Activated naive CD4-positive, alpha-beta T cell treated with anti-CD3 and anti-CD28 coated beads for 36 hours (primary cell): Measurements from ENCODE around the gene NAA25. TPM values are rescaled to one million over a fixed set of nuclear protein-coding genes. Genes with fewer than 3 reads are reported as not detected.
"Not testable (repeated sequence)": the region's sequence is repeated elsewhere in the genome, so short reads cannot be mapped to it uniquely, and the experiment has no call there.

Experiments
- CTCF ChIA-PET: fragments of 350-600 bp; sonication (Branson Sonifier 250); formaldehyde crosslinking; loops from one replicate; lab custom pipeline; 2021; ENCODE audit warnings: antibody characterized with exemption; lab: Charles Lee
- DNase-seq: peaks from one replicate; pipeline ENCODE4 v3.0.0-alpha.2; 2020
- H3K27ac Mint-ChIP-seq: one replicate; pipeline ENCODE4 v1.8.0; 2021; ENCODE audit warnings: mild to moderate bottlenecking, mixed read lengths
- H3K27me3 Mint-ChIP-seq: one replicate; pipeline ENCODE4 v1.8.0; 2021; ENCODE audit warnings: low read depth, mixed read lengths
- H3K36me3 Mint-ChIP-seq: one replicate; pipeline ENCODE4 v1.8.0; 2021; ENCODE audit warnings: low read depth, mixed read lengths
- H3K4me1 Mint-ChIP-seq: one replicate; pipeline ENCODE4 v1.8.0; 2021; ENCODE audit warnings: low read depth, mixed read lengths
- H3K4me3 Mint-ChIP-seq: one replicate; pipeline ENCODE4 v1.8.0; 2021; ENCODE audit warnings: mild to moderate bottlenecking, moderate library complexity, mixed read lengths
- H3K9me3 Mint-ChIP-seq: one replicate; pipeline ENCODE4 v1.8.0; 2021; ENCODE audit warnings: mixed read lengths
- intact Hi-C: fragments of 100-400 bp; cut with micrococcal nuclease; formaldehyde crosslinking; loops from one replicate; pipeline ENCODE4 v1.15.1; 2023
- total RNA-seq, 2 experiments: library from RNA; stranded (reverse); gene quantifications; one replicate each; pipeline ENCODE4 v1.2.3, GENCODE V29; 2021

Gene NAA25
- total RNA-seq, 2 experiments from 2014 or later = 52.4 to 55.7 TPM

DNA sequence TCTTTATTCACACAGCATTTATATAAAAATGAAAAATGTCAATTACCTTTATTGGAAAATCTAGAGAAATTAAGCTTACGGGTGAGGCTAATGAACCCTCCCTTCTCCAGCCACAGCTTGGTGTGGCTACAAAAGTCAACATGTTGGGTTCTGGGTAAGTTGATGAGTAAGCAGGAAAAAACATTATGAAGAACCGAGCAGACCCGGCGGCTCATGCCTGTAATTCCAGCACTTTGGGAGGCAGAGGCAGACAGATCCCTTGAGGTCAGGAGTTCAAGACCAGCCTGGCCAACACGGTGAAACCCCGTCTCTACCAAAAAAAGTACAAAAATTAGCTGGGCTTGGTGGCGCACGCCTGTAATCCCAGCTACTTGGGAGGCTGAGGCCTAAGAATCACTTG lies 10.9 kb downstream of the NAA25 start:
- Mint-ChIP-seq H3K27me3 (no peaks in the 10 kb centered on the region), H3K4me1 (peaks cover 53% of the 10 kb centered on the region), H3K4me3 (no peak overlapping the region), H3K27ac (peak overlapping the region; percentile 92), H3K9me3 (no peaks in the 10 kb centered on the region), H3K36me3 (peaks cover 50% of the 10 kb centered on the region)
- no peak for DNase-seq
- intact Hi-C loops = no loop called here
- CTCF ChIA-PET = interaction anchor here (0.6 to 1.7 kb wide), 2 partner anchors 10 to 1199 kb away, joined by 4 to 5 read pairs; no protein-coding TSS in a partner anchor

DNA sequence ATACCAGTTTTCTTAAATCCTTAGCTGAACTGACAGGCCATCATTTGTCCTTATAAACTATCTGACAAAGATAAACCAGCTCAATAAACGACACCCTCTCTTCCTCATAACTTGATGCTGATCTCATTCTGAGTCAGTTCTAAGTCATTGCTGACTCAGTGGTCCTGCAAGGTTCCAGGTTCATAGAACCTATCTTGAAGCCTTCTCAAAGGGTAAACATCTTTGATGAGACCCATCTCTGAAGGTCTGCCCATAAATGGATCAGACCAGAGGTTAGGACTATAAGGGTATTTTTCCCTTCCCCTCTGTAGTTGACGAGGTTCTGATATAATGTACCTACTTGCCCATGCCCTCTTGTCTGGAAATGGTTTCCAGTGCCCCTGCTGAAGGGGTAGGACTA lies 11.9 kb downstream of the NAA25 start:
- H3K9me3 Mint-ChIP-seq = no peaks in the 10 kb centered on the region
- H3K4me1 Mint-ChIP-seq = peaks cover 50% of the 10 kb centered on the region
- peaks cover 45% of the 10 kb centered on the region for H3K36me3 Mint-ChIP-seq
- peak; percentile 59 for DNase-seq
- no peaks in the 10 kb centered on the region for H3K27me3 Mint-ChIP-seq
- intact Hi-C loops = loop anchor here (1.0 kb wide), 6 partner anchors 11 to 82 kb away; partner anchors contain the start of gene TRAFD1
- peak overlapping the region; percentile 1 for H3K4me3 Mint-ChIP-seq
- CTCF ChIA-PET = interaction anchor here (0.6 to 1.7 kb wide), 5 partner anchors 11 to 314 kb away, joined by 3 to 7 read pairs (median 4); no protein-coding TSS in a partner anchor
- H3K27ac Mint-ChIP-seq = peak overlapping the region; percentile 92

DNA sequence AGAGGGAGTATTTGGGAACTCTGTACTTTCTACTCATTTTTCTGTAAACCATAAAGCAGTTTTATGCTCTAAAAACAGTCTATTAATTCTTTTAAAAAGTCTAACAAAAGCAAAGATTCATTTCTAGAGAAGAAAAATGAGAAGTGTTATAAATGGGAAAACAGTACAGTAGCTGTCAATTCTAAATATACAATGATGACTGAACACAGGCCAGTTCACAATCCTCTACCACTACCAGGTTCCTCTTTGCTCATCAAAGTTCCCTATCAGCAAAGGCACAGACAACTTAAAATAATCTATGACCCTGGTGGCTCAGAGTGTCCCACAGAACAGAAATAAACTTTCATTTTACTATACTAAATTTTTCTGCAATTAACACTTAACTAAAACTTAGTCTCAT lies 12.5 kb downstream of the NAA25 start:
- DNase-seq = no peak
- H3K9me3 Mint-ChIP-seq = no peaks in the 10 kb centered on the region
- peak overlapping the region; percentile 1 for H3K4me3 Mint-ChIP-seq
- peak overlapping the region; percentile 92 for H3K27ac Mint-ChIP-seq
- peaks cover 48% of the 10 kb centered on the region for H3K4me1 Mint-ChIP-seq
- intact Hi-C loops = loop anchor here (1.0 kb wide), 6 partner anchors 11 to 82 kb away; partner anchors contain the start of gene TRAFD1
- H3K27me3 Mint-ChIP-seq = no peaks in the 10 kb centered on the region
- CTCF ChIA-PET = interaction anchor here (0.6 to 1.7 kb wide), 4 partner anchors 12 to 315 kb away, joined by 3 to 7 read pairs (median 4); no protein-coding TSS in a partner anchor
- peaks cover 45% of the 10 kb centered on the region for H3K36me3 Mint-ChIP-seq

DNA sequence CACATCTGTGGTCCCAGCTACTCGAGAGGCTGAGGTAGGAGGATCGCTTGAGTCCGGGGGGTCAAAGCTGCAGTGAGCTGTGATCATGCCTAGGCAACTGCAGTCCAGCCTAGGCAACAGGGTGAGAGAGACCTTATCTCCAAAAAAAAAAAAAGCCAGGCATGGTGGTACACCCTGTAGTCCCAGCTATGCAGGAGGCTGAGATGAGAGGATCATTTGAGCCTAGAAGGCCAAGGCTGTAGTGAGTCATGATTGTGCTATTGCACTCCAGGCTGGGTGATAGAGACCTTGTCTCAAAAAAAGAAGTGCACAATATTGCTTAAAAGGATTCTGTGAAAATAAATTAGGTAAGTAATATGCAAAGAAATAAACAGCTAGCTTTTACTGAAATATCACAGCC lies 17.0 kb downstream of the NAA25 start:
- intact Hi-C loops = no loop called here
- H3K4me1 Mint-ChIP-seq = peaks cover 25% of the 10 kb centered on the region
- no peaks in the 10 kb centered on the region for H3K9me3 Mint-ChIP-seq
- CTCF ChIA-PET = interaction anchor here (0.5 to 1.0 kb wide), 2 partner anchors 13 to 32 kb away, joined by 3 read pairs; no protein-coding TSS in a partner anchor
- peak overlapping the region; percentile 8 for H3K27ac Mint-ChIP-seq
- no peak for DNase-seq
- no peak overlapping the region for H3K4me3 Mint-ChIP-seq
- H3K36me3 Mint-ChIP-seq = peaks cover 29% of the 10 kb centered on the region
- H3K27me3 Mint-ChIP-seq = no peaks in the 10 kb centered on the region

DNA sequence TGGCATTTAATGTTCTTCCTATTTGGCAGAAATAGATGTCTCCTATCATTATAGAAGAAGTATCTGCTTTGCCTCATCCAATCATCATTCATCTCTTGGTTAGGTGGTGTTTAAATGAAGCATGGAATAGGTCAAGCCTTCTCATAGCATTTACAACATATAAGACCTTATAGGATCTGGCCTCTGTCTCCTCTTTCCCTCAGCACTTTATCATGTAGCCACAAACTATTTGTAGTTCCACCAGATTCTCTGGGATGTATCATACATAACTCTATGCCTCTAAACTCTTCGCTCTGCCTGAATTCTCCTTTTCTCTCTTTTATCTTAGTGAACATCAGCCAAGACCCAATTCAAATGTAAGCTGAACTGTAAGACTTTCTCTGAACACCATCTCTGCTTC lies 20.7 kb downstream of the NAA25 start:
- intact Hi-C loops = no loop called here
- no peak overlapping the region for H3K27ac Mint-ChIP-seq
- no peak for DNase-seq
- CTCF ChIA-PET = interaction anchor here (0.8 kb wide), 1 partner anchor 299 kb away, joined by 3 read pairs; no protein-coding TSS in a partner anchor
- no peaks in the 10 kb centered on the region for H3K9me3 Mint-ChIP-seq
- no peak overlapping the region for H3K4me3 Mint-ChIP-seq
- peaks cover 24% of the 10 kb centered on the region for H3K36me3 Mint-ChIP-seq
- no peaks in the 10 kb centered on the region for H3K27me3 Mint-ChIP-seq
- peaks cover 27% of the 10 kb centered on the region for H3K4me1 Mint-ChIP-seq

DNA sequence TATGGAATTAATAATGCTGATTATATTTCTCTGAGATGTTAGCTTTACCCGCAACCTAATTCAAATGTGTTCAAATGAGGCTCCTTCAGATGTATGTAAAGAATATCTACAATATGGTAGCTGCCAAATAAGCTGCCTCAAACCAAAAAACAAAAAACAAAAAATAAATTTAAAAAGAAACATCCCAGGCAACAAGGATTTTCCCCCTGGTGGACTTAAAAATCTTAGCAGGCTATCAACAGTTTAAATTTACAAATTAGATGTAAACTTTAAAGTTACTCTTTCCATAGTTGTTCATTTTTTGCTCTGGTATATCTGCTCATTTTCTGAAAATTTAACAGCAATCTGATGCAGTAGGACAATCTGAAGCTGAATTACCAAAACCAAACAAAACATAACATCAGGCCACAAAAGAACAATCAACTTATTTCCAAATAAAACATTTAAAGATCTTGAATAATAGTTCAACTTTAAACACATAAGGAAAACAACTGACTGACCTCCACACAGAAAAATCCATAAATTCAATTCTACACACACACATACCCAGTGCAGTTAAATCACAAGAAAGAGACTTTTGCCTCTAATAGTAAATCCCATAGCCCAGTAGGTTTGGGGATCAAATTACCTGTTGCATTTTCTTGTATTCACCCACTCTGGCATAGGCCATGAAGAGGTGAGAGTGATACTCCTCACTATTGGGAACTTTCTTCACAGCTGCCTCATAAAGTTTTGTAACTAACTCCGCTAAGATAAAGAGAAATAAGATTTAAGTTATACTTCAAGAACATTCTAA lies 21.3 kb downstream of the NAA25 start:
- H3K36me3 Mint-ChIP-seq = peaks cover 27% of the 10 kb centered on the region
- intact Hi-C loops = no loop called here
- H3K27me3 Mint-ChIP-seq = no peaks in the 10 kb centered on the region

DNA sequence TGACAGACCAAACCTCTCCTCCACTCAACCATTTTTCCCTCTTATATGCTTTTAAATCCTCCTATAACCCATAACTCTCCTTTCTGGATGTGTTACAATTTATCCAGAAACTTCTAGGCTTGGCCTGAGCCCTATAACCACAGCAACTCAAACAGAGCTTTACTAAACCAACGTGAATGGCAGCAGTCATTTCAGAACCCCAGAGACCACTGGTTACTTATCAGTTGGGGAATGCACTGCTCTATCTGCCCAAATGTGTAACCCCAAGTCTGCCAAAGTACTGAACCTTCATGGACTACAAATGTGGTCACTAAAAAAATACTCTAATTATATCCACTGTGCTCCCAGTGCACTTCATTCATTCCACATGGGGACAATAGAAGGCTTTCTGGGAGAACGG lies 42.0 kb downstream of the NAA25 start:
- intact Hi-C loops = no loop called here
- no peak for DNase-seq
- Mint-ChIP-seq H3K9me3 (no peaks in the 10 kb centered on the region), H3K4me1 (no peaks in the 10 kb centered on the region), H3K27ac (peak overlapping the region; percentile 3), H3K36me3 (peaks cover 50% of the 10 kb centered on the region), H3K4me3 (no peak overlapping the region), H3K27me3 (no peaks in the 10 kb centered on the region)
- CTCF ChIA-PET = interaction anchor here (1.6 kb wide), 1 partner anchor 9 kb away, joined by 4 read pairs; no protein-coding TSS in a partner anchor

More for the DNA sequence above, 21.3 kb downstream of the NAA25 start:
- Mint-ChIP-seq H3K9me3 (no peaks in the 10 kb centered on the region), H3K27ac (peak overlapping the region; percentile 0), H3K4me3 (no peak overlapping the region), H3K4me1 (peaks cover 30% of the 10 kb centered on the region)
- DNase-seq = no peak
- CTCF ChIA-PET = interaction anchor here (0.8 to 1.1 kb wide), 3 partner anchors 11 to 300 kb away, joined by 3 to 5 read pairs (median 3); no protein-coding TSS in a partner anchor

DNA sequence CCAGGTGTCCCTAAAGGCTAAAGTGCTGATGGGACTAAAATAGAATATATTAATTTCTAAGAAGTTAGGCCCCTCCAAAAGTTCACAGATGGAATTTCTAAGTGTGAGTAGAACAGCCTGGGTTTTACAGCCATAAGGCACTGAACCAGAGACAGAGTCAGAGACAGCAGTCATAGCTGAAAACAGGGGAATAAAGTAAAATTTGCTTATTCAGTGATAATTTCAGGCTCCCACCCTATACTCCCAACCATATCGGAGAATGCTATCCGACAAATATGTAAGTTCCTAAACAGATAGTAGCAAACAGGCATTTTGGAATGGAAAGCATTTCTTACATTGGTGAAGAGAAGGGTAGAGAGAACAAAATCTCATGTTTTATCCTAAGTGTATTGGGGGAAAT lies 45.3 kb downstream of the NAA25 start:
- H3K4me3 Mint-ChIP-seq = no peak overlapping the region
- no peaks in the 10 kb centered on the region for H3K9me3 Mint-ChIP-seq
- H3K27me3 Mint-ChIP-seq = no peaks in the 10 kb centered on the region
- H3K4me1 Mint-ChIP-seq = no peaks in the 10 kb centered on the region
- peaks cover 44% of the 10 kb centered on the region for H3K36me3 Mint-ChIP-seq
- CTCF ChIA-PET = interaction anchor here (0.6 kb wide), 1 partner anchor 22 kb away, joined by 3 read pairs; no protein-coding TSS in a partner anchor
- no peak for DNase-seq
- H3K27ac Mint-ChIP-seq = no peak overlapping the region
- intact Hi-C loops = loop anchor here (5.0 kb wide), 1 partner anchor 36 kb away; no protein-coding TSS in a partner anchor

DNA sequence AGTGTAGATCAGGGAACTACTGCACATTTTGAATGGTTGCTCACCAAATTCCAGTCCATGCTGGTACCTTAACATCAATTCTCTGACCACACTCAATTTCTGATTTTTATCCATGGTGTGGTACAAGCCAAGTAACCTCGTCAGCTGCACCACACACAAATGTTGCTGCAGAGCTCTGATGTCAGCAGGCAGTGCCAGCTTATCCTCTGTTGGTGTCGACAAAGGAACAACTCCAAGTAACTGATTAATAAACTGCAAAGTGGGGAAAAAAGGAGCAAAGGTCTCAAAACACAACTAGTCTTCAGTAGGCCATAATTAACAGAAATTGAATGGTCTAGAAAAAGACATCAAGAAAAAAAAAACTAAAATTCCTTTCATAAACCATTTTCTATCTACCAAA lies 47.4 kb downstream of the NAA25 start:
- no peaks in the 10 kb centered on the region for H3K4me1 Mint-ChIP-seq
- no peaks in the 10 kb centered on the region for H3K27me3 Mint-ChIP-seq
- no peak for DNase-seq
- no peaks in the 10 kb centered on the region for H3K9me3 Mint-ChIP-seq
- peaks cover 40% of the 10 kb centered on the region for H3K36me3 Mint-ChIP-seq
- CTCF ChIA-PET = interaction anchor here (1.3 kb wide), 1 partner anchor 127 kb away, joined by 3 read pairs; no protein-coding TSS in a partner anchor
- intact Hi-C loops = loop anchor here (5.0 kb wide), 1 partner anchor 34 kb away; no protein-coding TSS in a partner anchor
- no peak overlapping the region for H3K4me3 Mint-ChIP-seq
- H3K27ac Mint-ChIP-seq = no peak overlapping the region

DNA sequence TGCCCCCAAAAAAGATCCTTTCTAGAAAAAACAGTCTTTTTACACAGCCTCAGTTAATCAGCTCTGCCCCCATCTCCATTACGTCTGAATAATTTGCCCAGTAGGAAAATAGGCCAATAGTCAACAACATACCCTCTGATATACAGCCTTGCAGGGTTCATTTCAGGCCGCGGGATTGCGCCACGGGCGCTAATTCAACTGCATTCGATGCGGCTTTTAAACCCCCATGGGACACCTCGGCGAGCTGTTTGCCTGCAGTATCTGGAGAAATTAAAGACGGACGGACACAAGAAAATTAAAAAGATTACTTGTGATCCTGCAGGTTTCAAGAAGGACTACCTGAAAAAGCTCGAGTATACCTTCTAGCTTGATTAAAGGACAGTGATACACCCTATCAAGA lies 59.2 kb downstream of the NAA25 start:
- H3K9me3 Mint-ChIP-seq = no peaks in the 10 kb centered on the region
- peaks cover 3% of the 10 kb centered on the region for H3K4me1 Mint-ChIP-seq
- CTCF ChIA-PET = interaction anchor here (0.6 to 0.8 kb wide), 2 partner anchors 15 to 169 kb away, joined by 4 to 7 read pairs; no protein-coding TSS in a partner anchor
- no peaks in the 10 kb centered on the region for H3K27me3 Mint-ChIP-seq
- intact Hi-C loops = no loop called here
- no peak overlapping the region for H3K4me3 Mint-ChIP-seq
- no peak for DNase-seq
- peaks cover 33% of the 10 kb centered on the region for H3K36me3 Mint-ChIP-seq
- no peak overlapping the region for H3K27ac Mint-ChIP-seq

DNA sequence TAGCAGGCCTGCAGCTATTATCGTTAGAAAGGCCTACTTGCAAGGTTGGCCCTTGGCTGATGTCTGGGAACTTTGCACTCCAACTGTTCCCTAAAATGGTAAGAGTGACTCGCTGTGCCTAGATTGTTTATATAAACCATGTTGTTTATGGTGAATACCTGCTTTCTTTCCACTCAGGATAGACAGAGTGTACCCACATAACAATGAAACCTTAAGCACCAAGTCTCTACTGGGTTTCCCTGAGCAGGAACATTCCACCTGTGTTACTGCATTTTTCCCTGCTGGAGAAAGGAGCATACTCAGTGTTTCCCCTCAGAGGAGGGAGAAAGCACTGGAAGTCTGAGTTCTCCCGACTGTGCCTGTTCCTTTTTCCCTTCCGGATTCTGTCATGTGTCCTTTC lies 62.6 kb downstream of the NAA25 start:
- Mint-ChIP-seq H3K4me1 (no peaks in the 10 kb centered on the region), H3K27ac (no peak overlapping the region), H3K27me3 (no peaks in the 10 kb centered on the region), H3K9me3 (no peaks in the 10 kb centered on the region), H3K36me3 (peaks cover 29% of the 10 kb centered on the region), H3K4me3 (no peak overlapping the region)
- intact Hi-C loops = no loop called here
- DNase-seq = no peak
- CTCF ChIA-PET = no interaction called here

DNA sequence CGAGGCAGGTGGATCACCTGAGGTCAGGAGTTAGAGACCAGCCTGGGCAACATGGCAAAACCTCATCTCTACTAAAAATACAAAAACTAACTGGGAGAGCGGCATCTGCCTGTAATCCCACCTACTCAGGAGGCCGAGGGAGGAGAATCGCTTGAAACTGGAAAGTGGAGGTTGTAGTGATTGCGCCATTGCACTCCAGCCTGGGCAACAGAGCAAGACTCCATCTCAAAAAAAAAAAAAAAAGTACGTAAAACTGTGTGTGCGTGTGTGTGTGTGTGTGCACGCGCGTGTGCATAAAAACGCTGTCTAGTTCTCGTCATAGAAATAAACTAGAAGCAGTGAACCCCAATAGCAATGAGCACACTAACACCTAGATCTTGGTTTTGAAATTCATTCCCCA lies 72.0 kb downstream of the NAA25 start:
- H3K27ac Mint-ChIP-seq, H3K27me3 Mint-ChIP-seq, H3K4me3 Mint-ChIP-seq, intact Hi-C loops, H3K9me3 Mint-ChIP-seq, DNase-seq: not testable (repeated sequence)
- peaks cover 40% of the 10 kb centered on the region for H3K36me3 Mint-ChIP-seq
- CTCF ChIA-PET = interaction anchor here (1.0 kb wide), 1 partner anchor 40 kb away, joined by 3 read pairs; no protein-coding TSS in a partner anchor
- H3K4me1 Mint-ChIP-seq = peaks cover 12% of the 10 kb centered on the region
